Measurements from ENCODE around the gene CUBN. TPM values are rescaled to one million over a fixed set of nuclear protein-coding genes. Genes with fewer than 3 reads are reported as not detected.

CUBN gene
- total RNA-seq, 4 donors from 2014 or later, result 13.4 to 31.0 (median 19.7) TPM

DNA sequence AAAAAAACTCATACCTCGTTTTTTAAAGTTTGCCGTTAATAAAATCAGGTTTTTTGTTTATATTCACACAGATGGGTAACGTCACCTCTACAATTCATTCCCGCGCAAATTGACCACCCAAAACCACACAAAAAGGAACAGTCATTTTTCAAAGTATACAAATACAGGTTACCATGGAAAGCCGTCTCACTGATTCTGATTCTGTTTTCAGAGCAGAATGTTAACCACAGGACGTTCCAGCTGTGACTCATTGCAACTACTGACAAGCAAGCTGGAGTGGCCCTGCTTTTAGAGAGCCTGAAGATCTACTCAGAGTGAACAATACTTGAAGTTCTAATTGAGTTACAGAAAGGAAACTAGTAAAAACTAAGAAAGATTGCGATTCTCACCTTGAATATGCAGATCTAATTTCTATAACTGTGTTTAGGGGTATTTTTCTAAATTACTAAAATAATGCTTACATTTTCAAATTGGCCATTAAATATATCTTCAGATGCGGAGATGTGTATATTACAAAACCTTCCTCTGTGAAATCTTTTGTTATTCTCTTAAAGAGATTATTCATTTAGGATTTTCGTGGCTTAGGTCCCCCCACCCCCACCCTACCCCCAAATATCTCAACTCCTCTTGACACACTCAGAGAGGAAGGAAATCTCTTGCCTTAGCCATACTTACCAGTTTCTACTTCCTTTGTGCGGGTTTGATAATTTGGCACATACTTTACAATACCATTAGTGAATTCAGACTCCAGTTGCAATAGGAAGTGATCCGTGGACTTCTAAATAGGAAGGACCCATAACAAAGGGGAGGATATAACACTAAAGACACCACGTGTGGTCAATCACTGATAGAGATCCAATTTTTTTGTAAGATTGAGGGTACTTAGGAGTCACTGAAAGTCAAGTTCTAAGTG lies 106.0 kb downstream of the CUBN start:
- DNase-seq, result peak; percentile 77 to 80
- WGBS, 2 donors, result 22 to 28% methylated on average over 13 of the region's 13 CpGs
- TF ChIP-seq POLR2A (IDR thresholded peaks at IDR 0.05) (peak in 1 of 2 donors; percentile 73), CTCF (IDR thresholded peaks at IDR 0.05) (no peak)
- Histone ChIP-seq H3K36me3 (no peaks in the 10 kb centered on the region), H3K4me1 (peaks cover 18 to 42% of the 10 kb centered on the region in 2 donors), H3K9me3 (no peaks in the 10 kb centered on the region), H3K27me3 (no peaks in the 10 kb centered on the region), H3K27ac (peak overlapping the region; percentile 67 to 79 (median 77)), H3K4me3 (replicated peaks in 1 of 3) (no peak overlapping the region)
- intact Hi-C loops (cut with DNase I), result no loop called here

DNA sequence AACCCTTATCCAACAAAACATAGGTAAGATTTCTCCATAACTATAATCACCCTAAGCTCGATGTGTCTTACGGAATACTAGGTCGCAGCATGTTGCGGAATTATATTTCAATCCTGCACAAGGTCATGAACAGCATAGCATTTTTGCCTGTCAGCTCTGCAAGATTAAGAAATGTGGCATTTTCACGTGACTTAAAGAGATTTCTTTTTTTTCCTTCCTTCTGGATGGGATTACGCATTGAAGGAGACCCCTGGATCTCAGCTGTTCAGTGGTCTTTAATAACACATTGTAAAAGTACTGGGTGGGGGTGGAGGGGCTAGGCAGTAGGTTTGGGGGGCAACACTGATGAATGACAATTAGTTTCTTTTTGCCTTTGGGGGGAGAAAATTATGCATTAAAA lies 106.7 kb downstream of the CUBN start:
- Histone ChIP-seq H3K27ac (peak overlapping the region; percentile 13 to 79 (median 77)), H3K4me1 (peaks cover 17 to 42% of the 10 kb centered on the region in 2 donors), H3K9me3 (no peaks in the 10 kb centered on the region), H3K36me3 (no peaks in the 10 kb centered on the region), H3K4me3 (replicated peaks in 1 of 3) (no peak overlapping the region), H3K27me3 (no peaks in the 10 kb centered on the region)
- intact Hi-C loops (cut with DNase I), result no loop called here
- WGBS, 2 donors, result 88 to 93% methylated on average over 6 of the region's 6 CpGs
- DNase-seq, result no peak
- no peak for TF ChIP-seq POLR2A (IDR thresholded peaks at IDR 0.05)
- no peak for TF ChIP-seq CTCF (IDR thresholded peaks at IDR 0.05)

GRCh38 chr10:17022466-17022825 lies 107.2 kb downstream of the CUBN start:
- no peak overlapping the region for H3K4me3 ChIP-seq (replicated peaks in 1 of 3)
- H3K27me3 ChIP-seq, result no peaks in the 10 kb centered on the region
- TF ChIP-seq POLR2A (IDR thresholded peaks at IDR 0.05) (no peak), CTCF (IDR thresholded peaks at IDR 0.05) (no peak)
- 52 to 66% methylated on average over 6 of the region's 6 CpGs for WGBS, 2 donors
- H3K9me3 ChIP-seq, result no peaks in the 10 kb centered on the region
- intact Hi-C loops (cut with DNase I), result no loop called here
- H3K4me1 ChIP-seq, result peaks cover 17 to 42% of the 10 kb centered on the region in 2 donors
- peak overlapping the region in 2 of 3 donors; percentile 77 to 79 for H3K27ac ChIP-seq
- no peaks in the 10 kb centered on the region for H3K36me3 ChIP-seq
- peak in 1 of 2 donors; percentile 37 for DNase-seq

DNA sequence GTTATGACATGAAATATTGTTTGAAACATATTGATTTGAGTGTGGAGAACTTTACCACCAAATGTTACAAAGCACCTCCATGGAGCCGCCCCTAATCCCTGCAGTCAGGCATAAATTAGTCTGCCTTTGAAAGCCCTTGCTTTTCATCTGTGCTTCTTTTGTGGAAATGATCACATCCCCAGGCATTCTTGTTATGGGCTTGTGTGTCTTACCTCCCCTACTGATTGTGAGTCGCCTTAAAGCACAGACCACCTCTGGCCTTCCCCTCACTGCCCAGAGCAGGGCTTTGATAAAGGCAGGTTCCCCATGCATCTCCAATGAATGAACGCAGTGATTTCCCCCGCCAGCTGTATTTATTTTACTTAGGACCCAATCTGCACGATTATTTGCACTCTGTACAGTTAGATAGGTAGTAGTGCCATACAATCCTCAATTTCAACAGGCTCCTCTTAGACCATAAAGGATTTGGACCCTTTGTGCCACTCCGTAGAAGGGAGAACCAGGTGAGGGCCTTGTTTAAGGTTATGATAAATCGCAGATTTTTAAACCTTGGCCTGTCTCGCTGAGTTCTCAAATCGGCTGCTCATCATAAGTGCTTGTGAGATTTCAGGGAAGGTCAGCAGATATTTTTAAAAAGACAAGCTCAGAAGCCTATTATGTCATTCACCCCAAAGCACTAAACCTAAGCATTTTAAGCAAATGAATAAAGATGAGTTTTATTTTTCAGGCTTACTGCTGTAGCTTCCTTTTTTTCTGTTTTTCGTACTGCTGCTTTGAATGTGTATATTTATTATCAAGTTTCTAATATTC lies 107.8 kb downstream of the CUBN start:
- no peak for TF ChIP-seq CTCF (IDR thresholded peaks at IDR 0.05)
- TF ChIP-seq POLR2A (IDR thresholded peaks at IDR 0.05), result no peak
- WGBS, 2 donors, result 81 to 82% methylated on average over 10 of the region's 10 CpGs
- H3K27ac ChIP-seq, result peak overlapping the region in 1 of 3 donors; percentile 77
- H3K9me3 ChIP-seq, result no peaks in the 10 kb centered on the region
- no peaks in the 10 kb centered on the region for H3K36me3 ChIP-seq
- H3K27me3 ChIP-seq, result no peaks in the 10 kb centered on the region
- no peak overlapping the region for H3K4me3 ChIP-seq (replicated peaks in 1 of 3)
- no peak for DNase-seq
- intact Hi-C loops (cut with DNase I), result no loop called here
- H3K4me1 ChIP-seq, result peaks cover 17 to 42% of the 10 kb centered on the region in 2 donors
